BLaER1 (cell line): ENCODE measurements around the gene TBX15.
A peak's percentile ranks its signal among the peaks of the same experiment; 100 is the strongest.

Source experiments
- H3K27ac ChIP-seq: shearing (Covaris generic); formaldehyde crosslinking; 2 replicates; pipeline ENCODE4 v1.8.1; 2022
- H3K27me3 ChIP-seq: shearing (Covaris generic); formaldehyde crosslinking; 2 replicates; pipeline ENCODE4 v1.8.1; 2022
- H3K36me3 ChIP-seq: shearing (Covaris generic); formaldehyde crosslinking; 2 replicates; pipeline ENCODE4 v1.8.1; 2022
- H3K4me1 ChIP-seq: shearing (Covaris generic); formaldehyde crosslinking; 2 replicates; pipeline ENCODE4 v1.8.1; 2022
- H3K4me2 ChIP-seq: shearing (Covaris generic); formaldehyde crosslinking; 2 replicates; pipeline ENCODE4 v1.8.1; 2022
- H3K4me3 ChIP-seq: shearing (Covaris generic); formaldehyde crosslinking; 2 replicates; pipeline ENCODE4 v1.8.1; 2022
- H3K9ac ChIP-seq: shearing (Covaris generic); formaldehyde crosslinking; 2 replicates; pipeline ENCODE4 v1.8.1; 2022
- H3K9me3 ChIP-seq: shearing (Covaris generic); formaldehyde crosslinking; 2 replicates; pipeline ENCODE4 v1.8.1; 2022
- H4K20me1 ChIP-seq: shearing (Covaris generic); formaldehyde crosslinking; 2 replicates; pipeline ENCODE4 v1.8.1; 2022
- Cebpa-rat ChIP-seq: shearing (Covaris generic); IDR thresholded peaks from 2 replicates; pipeline ENCODE4 v1.8.1; 2022

Gene TBX15

GRCh38 chr1:118992868-118993699 lies 4.9 kb upstream of the TBX15 start:
- Histone ChIP-seq H3K9me3 (peaks cover 32% of the 10 kb centered on the region), H3K9ac (no peak overlapping the region), H3K27ac (no peak overlapping the region), H3K4me3 (no peak overlapping the region), H3K36me3 (no peaks in the 10 kb centered on the region), H3K27me3 (0 out of 2 replicates have a peak, but pooled peaks cover 5% of the 10 kb centered on the region), H3K4me1 (peaks cover 26% of the 10 kb centered on the region), H3K4me2 (no peak overlapping the region), H4K20me1 (no peaks in the 10 kb centered on the region)
- TF ChIP-seq Cebpa-rat: no peak

GRCh38 chr1:118992237-118992825 lies 4.2 kb upstream of the TBX15 start:
- Histone ChIP-seq H4K20me1 (no peaks in the 10 kb centered on the region), H3K36me3 (no peaks in the 10 kb centered on the region), H3K27me3 (0 out of 2 replicates have a peak, but pooled peaks cover 5% of the 10 kb centered on the region), H3K4me1 (peaks cover 21% of the 10 kb centered on the region), H3K27ac (no peak overlapping the region), H3K9ac (no peak overlapping the region), H3K9me3 (peaks cover 39% of the 10 kb centered on the region), H3K4me3 (no peak overlapping the region), H3K4me2 (no peak overlapping the region)
- TF ChIP-seq Cebpa-rat: no peak

- H3K4me2 ChIP-seq: no peak overlapping the region
- H3K27me3 ChIP-seq: 0 out of 2 replicates have a peak, but pooled peaks cover 5% of the 10 kb centered on the region
Measured at GRCh38 chr1:118991448-118991847, 3.3 kb upstream of the TBX15 start.

GRCh38 chr1:118990513-118991152 lies 2.5 kb upstream of the TBX15 start:
- no peak overlapping the region for H3K9ac ChIP-seq
- H3K4me2 ChIP-seq: peak overlapping the region; percentile 86
- H3K4me3 ChIP-seq: no peak overlapping the region
- no peak for TF ChIP-seq Cebpa-rat
- H3K9me3 ChIP-seq: peaks cover 56% of the 10 kb centered on the region
- 0 out of 2 replicates have a peak, but pooled peaks cover 5% of the 10 kb centered on the region for H3K27me3 ChIP-seq
- no peak overlapping the region for H3K27ac ChIP-seq
- no peaks in the 10 kb centered on the region for H4K20me1 ChIP-seq
- H3K4me1 ChIP-seq: peaks cover 21% of the 10 kb centered on the region
- no peaks in the 10 kb centered on the region for H3K36me3 ChIP-seq

More at GRCh38 chr1:118991448-118991847, 3.3 kb upstream of the TBX15 start:
- H3K9me3 ChIP-seq: peaks cover 48% of the 10 kb centered on the region
- no peaks in the 10 kb centered on the region for H3K36me3 ChIP-seq
- no peak overlapping the region for H3K9ac ChIP-seq
- peaks cover 21% of the 10 kb centered on the region for H3K4me1 ChIP-seq
- H3K4me3 ChIP-seq: no peak overlapping the region
- no peaks in the 10 kb centered on the region for H4K20me1 ChIP-seq
- no peak overlapping the region for H3K27ac ChIP-seq
- no peak for TF ChIP-seq Cebpa-rat

- TF ChIP-seq Cebpa-rat: no peak
- Histone ChIP-seq H3K27me3 (0 out of 2 replicates have a peak, but pooled peaks cover 5% of the 10 kb centered on the region), H3K36me3 (no peaks in the 10 kb centered on the region), H4K20me1 (no peaks in the 10 kb centered on the region), H3K9me3 (peaks cover 63% of the 10 kb centered on the region), H3K4me2 (peak overlapping the region; percentile 86), H3K4me1 (peaks cover 21% of the 10 kb centered on the region), H3K27ac (no peak overlapping the region), H3K9ac (no peak overlapping the region), H3K4me3 (peak overlapping the region; percentile 38; the same call in 1 of the 2 replicates)
Measured at GRCh38 chr1:118989878-118990378, 1.8 kb upstream of the TBX15 start.

- H3K9me3 ChIP-seq: peaks cover 71% of the 10 kb centered on the region
- H3K4me1 ChIP-seq: peaks cover 21% of the 10 kb centered on the region
- H3K4me2 ChIP-seq: peak overlapping the region; percentile 86
- TF ChIP-seq Cebpa-rat: no peak
- H3K4me3 ChIP-seq: no peak overlapping the region
- no peaks in the 10 kb centered on the region for H3K36me3 ChIP-seq
- H4K20me1 ChIP-seq: no peaks in the 10 kb centered on the region
- H3K9ac ChIP-seq: no peak overlapping the region
- 0 out of 2 replicates have a peak, but pooled peaks cover 5% of the 10 kb centered on the region for H3K27me3 ChIP-seq
- no peak overlapping the region for H3K27ac ChIP-seq
Measured at GRCh38 chr1:118989006-118989815, 1.1 kb upstream of the TBX15 start.

GRCh38 chr1:118987468-118988185 lies 516 bp downstream of the TBX15 start:
- Histone ChIP-seq H3K9me3 (peaks cover 72% of the 10 kb centered on the region), H3K4me1 (peaks cover 21% of the 10 kb centered on the region), H3K27me3 (0 out of 2 replicates have a peak, but pooled peaks cover 5% of the 10 kb centered on the region), H4K20me1 (no peaks in the 10 kb centered on the region), H3K27ac (no peak overlapping the region), H3K9ac (no peak overlapping the region), H3K4me2 (no peak overlapping the region), H3K36me3 (no peaks in the 10 kb centered on the region), H3K4me3 (no peak overlapping the region)
- TF ChIP-seq Cebpa-rat: no peak

GRCh38 chr1:118986555-118987467 lies 1.3 kb downstream of the TBX15 start:
- Histone ChIP-seq H3K9me3 (peaks cover 72% of the 10 kb centered on the region), H3K9ac (no peak overlapping the region), H3K27ac (no peak overlapping the region), H4K20me1 (no peaks in the 10 kb centered on the region), H3K27me3 (0 out of 2 replicates have a peak, but pooled peaks cover 5% of the 10 kb centered on the region), H3K4me1 (peaks cover 21% of the 10 kb centered on the region), H3K4me2 (no peak overlapping the region), H3K36me3 (no peaks in the 10 kb centered on the region), H3K4me3 (no peak overlapping the region)
- no peak for TF ChIP-seq Cebpa-rat
